Caco-2 (cell line): Measurements from ENCODE around the gene TMPRSS4. TPM values are rescaled to one million over a fixed set of nuclear protein-coding genes. Genes with fewer than 3 reads are reported as not detected.

Experiments used
- BruUV-seq: library from RNA; stranded (reverse); fragments of 400-500 nt; replicated peaks from 2 replicates; lab custom pipeline; 2021; lab: Mats Ljungman, UMichigan
- CTCF ChIA-PET: fragments of 300-600 bp; sonication (Branson Sonifier 250); formaldehyde crosslinking; loops from one replicate; lab custom pipeline; 2022; ENCODE audit warnings: antibody characterized with exemption; lab: Charles Lee
- POLR2A ChIA-PET: fragments of 300-600 bp; sonication (Branson Sonifier 250); formaldehyde crosslinking; loops from one replicate; lab custom pipeline; 2022; ENCODE audit warnings: antibody characterized with exemption; lab: Charles Lee
- DNase-seq, 2 experiments: peaks; one replicate each; pipeline versions ENCODE4 v3.0.0 to v3.0.0-alpha.2; 2020 to 2022
- H3K27me3 ChIP-seq: replicated peaks from 2 replicates; pipeline ENCODE4 v1.6.0; 2011; ENCODE audit warnings: low read length; ENCODE audit not compliant: control insufficient read depth, insufficient read depth
- H3K36me3 ChIP-seq: 2 replicates; pipeline ENCODE4 v1.5.1; 2011; ENCODE audit warnings: low read length; ENCODE audit not compliant: control insufficient read depth, insufficient read depth
- H3K4me1 ChIP-seq: fragments of 250-450 bp; sonication (Bioruptor Pico); 2 replicates; pipeline ENCODE4 v1.5.1; 2020; ENCODE audit warnings: mild to moderate bottlenecking
- H3K4me3 ChIP-seq: 2 replicates; pipeline ENCODE4 v1.5.1; 2011; ENCODE audit warnings: low read depth, mild to moderate bottlenecking, control low read depth, low read length
- H3K9me3 ChIP-seq: fragments of 250-450 bp; sonication (Bioruptor Pico); 2 replicates; pipeline ENCODE4 v1.5.1; 2020; ENCODE audit warnings: mild to moderate bottlenecking, moderate library complexity
- H3K27ac Mint-ChIP-seq: one replicate; pipeline ENCODE4 v1.8.0; 2022; ENCODE audit warnings: mixed read lengths; ENCODE audit not compliant: unreplicated experiment
- H3K27me3 Mint-ChIP-seq: one replicate; pipeline ENCODE4 v1.8.0; 2022; ENCODE audit warnings: mixed read lengths; ENCODE audit not compliant: insufficient read depth, unreplicated experiment
- H3K36me3 Mint-ChIP-seq: one replicate; pipeline ENCODE4 v1.8.0; 2022; ENCODE audit warnings: mild to moderate bottlenecking, mixed read lengths; ENCODE audit not compliant: insufficient read depth, unreplicated experiment
- H3K4me1 Mint-ChIP-seq: one replicate; pipeline ENCODE4 v1.8.0; 2022; ENCODE audit warnings: low read depth, mixed read lengths; ENCODE audit not compliant: unreplicated experiment
- H3K4me3 Mint-ChIP-seq: one replicate; pipeline ENCODE4 v1.8.0; 2022; ENCODE audit warnings: mild to moderate bottlenecking, moderate library complexity, mixed read lengths; ENCODE audit not compliant: unreplicated experiment
- H3K9me3 Mint-ChIP-seq: one replicate; pipeline ENCODE4 v1.8.0; 2022; ENCODE audit warnings: mixed read lengths; ENCODE audit not compliant: unreplicated experiment
- intact Hi-C: fragments of 100-400 bp; cut with micrococcal nuclease; formaldehyde crosslinking; loops from one replicate; pipeline ENCODE4 v1.10.0; 2022; ENCODE audit not compliant: unreplicated experiment
- total RNA-seq: library from RNA; stranded (reverse); gene quantifications from 2 replicates; pipeline ENCODE4 v1.2.3, GENCODE V29; 2022
- TF ChIP-seq, protein P1 (sequence below), 2 experiments: fragments of 200-600 bp in 1 of 2; IDR thresholded peaks; 1 replicate in 1 of 2; 2 replicates in 1 of 2; pipeline versions ENCODE4 v1.5.1 to v1.8.0; 2011 to 2022; ENCODE audit warnings: antibody characterized with exemption in 1 of 2, control low read depth in 1 of 2, inconsistent platforms in 1 of 2, low read depth in 1 of 2, low read length in 1 of 2, mild to moderate bottlenecking in 1 of 2, moderate library complexity in 1 of 2; ENCODE audit not compliant: insufficient read depth in 1 of 2, severe bottlenecking in 1 of 2, unreplicated experiment in 1 of 2

Gene TMPRSS4
- total RNA-seq, 1 experiment from 2014 or later: 86.4 TPM

DNA sequence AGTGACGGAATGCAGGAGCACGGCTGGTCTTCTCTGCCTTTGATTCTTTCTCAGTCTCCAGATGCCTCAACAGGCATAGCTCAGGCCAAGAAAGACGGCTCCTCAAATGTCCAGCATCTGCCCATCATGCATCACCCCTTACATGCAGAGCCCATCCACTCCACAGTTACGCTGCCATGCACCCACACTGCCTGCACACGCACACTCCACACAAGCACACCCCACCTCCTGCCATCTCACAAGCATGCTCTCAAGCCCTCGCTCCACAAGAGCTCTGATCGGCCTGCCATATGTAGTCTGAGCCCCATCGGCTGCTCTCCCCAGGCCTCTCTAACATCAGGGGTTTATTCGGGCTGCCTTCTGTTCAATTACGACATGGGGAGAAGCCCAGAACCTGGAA lies 56.9 kb downstream of the TMPRSS4 start:
- Histone ChIP-seq H3K4me1 (no peaks in the 10 kb centered on the region), H3K4me3 (no peak overlapping the region), H3K36me3 (no peaks in the 10 kb centered on the region), H3K9me3 (no peaks in the 10 kb centered on the region), H3K27me3 (no peaks in the 10 kb centered on the region; the same call in 1 of the 2 replicates)
- H3K9me3 Mint-ChIP-seq: no peaks in the 10 kb centered on the region
- H3K27ac Mint-ChIP-seq: no peak overlapping the region
- no peaks in the 10 kb centered on the region for H3K4me1 Mint-ChIP-seq
- CTCF ChIA-PET: interaction anchor here (0.7 to 1.7 kb wide), 2 partner anchors 38 kb away, joined by 3 to 4 read pairs; no protein-coding TSS in a partner anchor
- POLR2A ChIA-PET: no interaction called here
- no TSS peak for BruUV-seq
- intact Hi-C loops: no loop called here
- TF ChIP-seq, protein P1, sequence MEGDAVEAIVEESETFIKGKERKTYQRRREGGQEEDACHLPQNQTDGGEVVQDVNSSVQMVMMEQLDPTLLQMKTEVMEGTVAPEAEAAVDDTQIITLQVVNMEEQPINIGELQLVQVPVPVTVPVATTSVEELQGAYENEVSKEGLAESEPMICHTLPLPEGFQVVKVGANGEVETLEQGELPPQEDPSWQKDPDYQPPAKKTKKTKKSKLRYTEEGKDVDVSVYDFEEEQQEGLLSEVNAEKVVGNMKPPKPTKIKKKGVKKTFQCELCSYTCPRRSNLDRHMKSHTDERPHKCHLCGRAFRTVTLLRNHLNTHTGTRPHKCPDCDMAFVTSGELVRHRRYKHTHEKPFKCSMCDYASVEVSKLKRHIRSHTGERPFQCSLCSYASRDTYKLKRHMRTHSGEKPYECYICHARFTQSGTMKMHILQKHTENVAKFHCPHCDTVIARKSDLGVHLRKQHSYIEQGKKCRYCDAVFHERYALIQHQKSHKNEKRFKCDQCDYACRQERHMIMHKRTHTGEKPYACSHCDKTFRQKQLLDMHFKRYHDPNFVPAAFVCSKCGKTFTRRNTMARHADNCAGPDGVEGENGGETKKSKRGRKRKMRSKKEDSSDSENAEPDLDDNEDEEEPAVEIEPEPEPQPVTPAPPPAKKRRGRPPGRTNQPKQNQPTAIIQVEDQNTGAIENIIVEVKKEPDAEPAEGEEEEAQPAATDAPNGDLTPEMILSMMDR (IDR thresholded peaks at IDR 0.05; ENCODE audit: insufficient read depth in 1 of 2, low read depth in 1 of 2, low read length in 1 of 2, severe bottlenecking in 1 of 2, unreplicated experiment in 1 of 2): no peak
- peak in 1 of 2 experiments; percentile 25 for DNase-seq
- peaks cover 3% of the 10 kb centered on the region for H3K27me3 Mint-ChIP-seq
- no peak overlapping the region for H3K4me3 Mint-ChIP-seq
- H3K36me3 Mint-ChIP-seq: no peaks in the 10 kb centered on the region

DNA sequence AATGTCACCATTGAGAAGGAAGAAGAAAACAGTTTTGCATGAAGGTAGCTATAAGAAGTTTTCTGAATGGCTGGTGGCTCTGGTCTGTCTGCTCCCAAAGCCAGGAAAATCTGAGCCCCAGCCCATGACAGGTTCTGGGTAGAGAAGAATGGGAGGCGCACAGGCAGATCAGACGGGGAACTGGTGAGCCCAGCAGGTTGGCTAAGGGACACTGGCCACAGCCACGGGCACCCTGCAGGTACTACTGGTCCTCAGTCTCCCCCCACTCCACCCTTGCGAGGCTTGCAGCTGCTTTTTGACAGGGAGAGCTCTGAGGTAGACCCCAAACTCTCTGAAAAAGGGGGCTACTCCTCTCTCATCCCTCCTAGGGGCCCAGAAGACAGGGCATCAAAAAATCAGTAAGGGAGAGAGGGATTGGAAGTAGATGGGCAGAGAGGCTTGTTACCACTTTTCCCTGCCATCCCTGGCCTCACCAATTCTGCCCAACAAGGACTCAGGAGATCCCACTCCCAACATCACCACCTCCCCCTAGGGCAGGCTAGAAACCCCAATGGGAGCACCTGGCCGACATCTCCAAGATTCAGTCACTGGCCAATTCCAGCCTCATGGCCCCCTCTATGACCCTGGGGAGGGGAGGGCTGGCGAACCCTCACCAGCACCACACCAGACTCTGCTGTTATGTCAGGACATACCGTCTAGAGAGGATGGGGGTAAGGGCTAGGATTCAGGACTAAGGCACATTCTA lies 58.3 kb downstream of the TMPRSS4 start:
- no peaks in the 10 kb centered on the region; the same call in 1 of the 2 replicates for H3K27me3 ChIP-seq
- Mint-ChIP-seq H3K36me3 (no peaks in the 10 kb centered on the region), H3K27ac (no peak overlapping the region), H3K4me3 (no peak overlapping the region), H3K9me3 (no peaks in the 10 kb centered on the region), H3K27me3 (peaks cover 3% of the 10 kb centered on the region), H3K4me1 (no peaks in the 10 kb centered on the region)
- TF ChIP-seq, protein P1 (IDR thresholded peaks at IDR 0.05; ENCODE audit: insufficient read depth in 1 of 2, low read depth in 1 of 2, low read length in 1 of 2, severe bottlenecking in 1 of 2, unreplicated experiment in 1 of 2): no peak
- no TSS peak for BruUV-seq
- no peak for DNase-seq
- no peak overlapping the region for H3K4me3 ChIP-seq
- ChIA-PET CTCF (interaction anchor here (1.7 kb wide), 1 partner anchor 36 kb away, joined by 4 read pairs; no protein-coding TSS in a partner anchor), POLR2A (interaction anchor here (0.7 kb wide), 1 partner anchor 129 kb away, joined by 12 read pairs; the partner anchor contains the start of gene MPZL2)
- no peaks in the 10 kb centered on the region for H3K9me3 ChIP-seq
- no peaks in the 10 kb centered on the region for H3K4me1 ChIP-seq
- H3K36me3 ChIP-seq: no peaks in the 10 kb centered on the region
- intact Hi-C loops: no loop called here

GRCh38 chr11:118135796-118136165 lies 58.9 kb downstream of the TMPRSS4 start:
- no peaks in the 10 kb centered on the region for H3K9me3 Mint-ChIP-seq
- no peaks in the 10 kb centered on the region; the same call in 1 of the 2 replicates for H3K27me3 ChIP-seq
- intact Hi-C loops: no loop called here
- H3K4me3 Mint-ChIP-seq: no peak overlapping the region
- no peaks in the 10 kb centered on the region for H3K36me3 ChIP-seq
- no peak overlapping the region for H3K4me3 ChIP-seq
- TF ChIP-seq, protein P1 (IDR thresholded peaks at IDR 0.05; ENCODE audit: insufficient read depth in 1 of 2, low read depth in 1 of 2, low read length in 1 of 2, severe bottlenecking in 1 of 2, unreplicated experiment in 1 of 2): no peak
- H3K4me1 Mint-ChIP-seq: no peaks in the 10 kb centered on the region
- no peaks in the 10 kb centered on the region for H3K4me1 ChIP-seq
- no peaks in the 10 kb centered on the region for H3K36me3 Mint-ChIP-seq
- no peaks in the 10 kb centered on the region for H3K9me3 ChIP-seq
- BruUV-seq: no TSS peak
- DNase-seq: no peak
- no peak overlapping the region for H3K27ac Mint-ChIP-seq
- CTCF ChIA-PET: interaction anchor here (1.7 kb wide), 1 partner anchor 36 kb away, joined by 4 read pairs; no protein-coding TSS in a partner anchor
- peaks cover 6% of the 10 kb centered on the region for H3K27me3 Mint-ChIP-seq
- POLR2A ChIA-PET: interaction anchor here (0.7 kb wide), 1 partner anchor 128 kb away, joined by 12 read pairs; the partner anchor contains the start of gene MPZL2
